Upper lobe of right lung (tissue), 1 donor: Measurements from ENCODE around the gene SP1. TPM values are rescaled to one million over a fixed set of nuclear protein-coding genes. Genes with fewer than 3 reads are reported as not detected.
"Not testable (repeated sequence)": the region's sequence is repeated elsewhere in the genome, so short reads cannot be mapped to it uniquely, and the experiment has no call there.

Experiments
- ATAC-seq: fragments of 200-7000 bp; cut with Tn5 transposase; one replicate; pipeline ENCODE4 v1.9.1; 2020; ENCODE audit warnings: mild to moderate bottlenecking, moderate library complexity
- DNase-seq: peaks from one replicate; pipeline ENCODE4 v3.0.0-alpha.2; 2020
- H3K27ac ChIP-seq: fragments of 200-600 bp; one replicate; pipeline ENCODE4 v1.8.0; 2022
- H3K27me3 ChIP-seq: fragments of 200-600 bp; one replicate; pipeline ENCODE4 v1.8.0; 2022; ENCODE audit warnings: mild to moderate bottlenecking
- H3K36me3 ChIP-seq: fragments of 200-600 bp; one replicate; pipeline ENCODE4 v1.8.0; 2022
- H3K4me1 ChIP-seq: fragments of 200-600 bp; one replicate; pipeline ENCODE4 v1.8.0; 2022
- H3K4me3 ChIP-seq: fragments of 200-600 bp; one replicate; pipeline ENCODE4 v1.8.0; 2022; ENCODE audit warnings: mild to moderate bottlenecking
- H3K9me3 ChIP-seq: fragments of 200-600 bp; one replicate; pipeline ENCODE4 v1.8.0; 2022
- intact Hi-C: fragments of 100-400 bp; cut with DNase I; formaldehyde crosslinking; loops from one replicate; pipeline ENCODE4 v1.11.0; 2022
- total RNA-seq: library from RNA; stranded (reverse); fragmentation: NEBNext Ultra II Directional; extraction: Animal tissue kit (Norgen Biotek cat#: 25700); gene quantifications from one replicate; pipeline ENCODE4 v1.2.1, GENCODE V29; 2021
- TF ChIP-seq, protein P1 (sequence below): fragments of 200-600 bp; IDR thresholded peaks from one replicate; pipeline ENCODE4 v1.8.0; 2022; ENCODE audit warnings: antibody characterized with exemption
- donor health status: DM: no; HTN: yes; CAD: no; lungs with severe emphysema.

The SP1 gene
- total RNA-seq, 1 donor from 2014 or later, result 87.7 TPM

DNA sequence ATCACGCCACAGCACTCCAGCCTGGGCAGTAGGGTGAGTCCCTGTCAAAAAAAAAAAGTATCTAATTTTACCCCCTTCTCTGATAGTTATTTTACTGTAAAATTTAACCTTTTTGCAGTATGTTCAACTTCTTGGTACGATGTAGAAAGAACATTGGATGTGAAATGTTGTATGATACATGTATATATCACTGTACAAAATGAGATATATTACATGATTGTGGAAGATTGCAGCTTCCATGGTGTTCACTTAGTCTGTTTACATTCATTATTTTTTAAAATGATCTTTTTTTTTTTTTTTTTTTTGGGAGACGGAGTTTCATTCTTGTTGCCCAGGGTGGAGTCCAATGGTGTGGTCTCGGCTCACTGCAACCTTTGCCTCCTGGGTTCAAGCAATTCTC, 9.0 kb downstream of the SP1 start:
- no peak for ATAC-seq
- H3K4me1 ChIP-seq, result peaks cover 70% of the 10 kb centered on the region
- no peak overlapping the region for H3K4me3 ChIP-seq
- TF ChIP-seq, protein P1, sequence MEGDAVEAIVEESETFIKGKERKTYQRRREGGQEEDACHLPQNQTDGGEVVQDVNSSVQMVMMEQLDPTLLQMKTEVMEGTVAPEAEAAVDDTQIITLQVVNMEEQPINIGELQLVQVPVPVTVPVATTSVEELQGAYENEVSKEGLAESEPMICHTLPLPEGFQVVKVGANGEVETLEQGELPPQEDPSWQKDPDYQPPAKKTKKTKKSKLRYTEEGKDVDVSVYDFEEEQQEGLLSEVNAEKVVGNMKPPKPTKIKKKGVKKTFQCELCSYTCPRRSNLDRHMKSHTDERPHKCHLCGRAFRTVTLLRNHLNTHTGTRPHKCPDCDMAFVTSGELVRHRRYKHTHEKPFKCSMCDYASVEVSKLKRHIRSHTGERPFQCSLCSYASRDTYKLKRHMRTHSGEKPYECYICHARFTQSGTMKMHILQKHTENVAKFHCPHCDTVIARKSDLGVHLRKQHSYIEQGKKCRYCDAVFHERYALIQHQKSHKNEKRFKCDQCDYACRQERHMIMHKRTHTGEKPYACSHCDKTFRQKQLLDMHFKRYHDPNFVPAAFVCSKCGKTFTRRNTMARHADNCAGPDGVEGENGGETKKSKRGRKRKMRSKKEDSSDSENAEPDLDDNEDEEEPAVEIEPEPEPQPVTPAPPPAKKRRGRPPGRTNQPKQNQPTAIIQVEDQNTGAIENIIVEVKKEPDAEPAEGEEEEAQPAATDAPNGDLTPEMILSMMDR, result no peak
- H3K27ac ChIP-seq, result no peak overlapping the region
- intact Hi-C loops, result no loop called here
- peaks cover 19% of the 10 kb centered on the region for H3K36me3 ChIP-seq
- H3K9me3 ChIP-seq, result no peaks in the 10 kb centered on the region
- no peaks in the 10 kb centered on the region for H3K27me3 ChIP-seq
- no peak for DNase-seq

- no peak for ATAC-seq
Measured at GRCh38 chr12:53389702-53390101, 9.7 kb downstream of the SP1 start.

DNA sequence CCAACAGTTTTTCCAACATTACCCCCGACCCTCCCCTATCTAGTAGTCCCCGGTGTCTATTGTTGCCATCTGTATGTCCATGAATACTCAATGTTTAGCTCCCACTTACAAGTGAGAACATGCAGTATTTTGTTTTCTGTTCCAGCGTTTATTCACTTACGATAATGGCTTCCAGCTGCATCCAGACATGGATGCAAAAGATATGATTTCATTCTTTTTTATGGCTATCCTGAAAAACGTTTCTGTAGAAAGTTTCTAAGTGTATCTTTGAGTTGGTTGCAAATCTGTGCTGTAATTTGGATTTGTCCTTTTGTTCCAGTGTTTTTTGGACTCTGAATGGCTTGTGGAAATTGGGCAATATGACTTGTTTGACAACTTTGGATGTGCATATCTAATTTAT, 11.7 kb downstream of the SP1 start:
- no peak overlapping the region for H3K27ac ChIP-seq
- DNase-seq (no peak), ATAC-seq (no peak)
- TF ChIP-seq, protein P1, result no peak
- peaks cover 42% of the 10 kb centered on the region for H3K4me1 ChIP-seq
- H3K9me3 ChIP-seq, result no peaks in the 10 kb centered on the region
- no peak overlapping the region for H3K4me3 ChIP-seq
- H3K36me3 ChIP-seq, result peaks cover 32% of the 10 kb centered on the region
- intact Hi-C loops, result no loop called here
- no peaks in the 10 kb centered on the region for H3K27me3 ChIP-seq

More at GRCh38 chr12:53389702-53390101, 9.7 kb downstream of the SP1 start:
- no peaks in the 10 kb centered on the region for H3K27me3 ChIP-seq
- H3K4me3 ChIP-seq, result peak overlapping the region; percentile 7
- peaks cover 13% of the 10 kb centered on the region for H3K36me3 ChIP-seq
- intact Hi-C loops, result no loop called here
- no peak overlapping the region for H3K27ac ChIP-seq
- no peaks in the 10 kb centered on the region for H3K9me3 ChIP-seq
- no peak for DNase-seq
- H3K4me1 ChIP-seq, result peaks cover 62% of the 10 kb centered on the region
- TF ChIP-seq, protein P1, result no peak

GRCh38 chr12:53399896-53400295, 19.9 kb downstream of the SP1 start:
- peaks cover 69% of the 10 kb centered on the region for H3K36me3 ChIP-seq
- DNase-seq, result no peak
- H3K4me1 ChIP-seq, result peaks cover 4% of the 10 kb centered on the region
- TF ChIP-seq, protein P1, result no peak
- no peaks in the 10 kb centered on the region for H3K27me3 ChIP-seq
- intact Hi-C loops, result no loop called here
- ATAC-seq, result no peak
- H3K9me3 ChIP-seq, result no peaks in the 10 kb centered on the region
- H3K27ac ChIP-seq, result no peak overlapping the region
- no peak overlapping the region for H3K4me3 ChIP-seq

GRCh38 chr12:53402351-53402750, 22.4 kb downstream of the SP1 start:
- H3K9me3 ChIP-seq, H3K4me1 ChIP-seq, intact Hi-C loops, H3K27ac ChIP-seq, DNase-seq, ATAC-seq, H3K27me3 ChIP-seq, H3K4me3 ChIP-seq: not testable (repeated sequence)
- peaks cover 66% of the 10 kb centered on the region for H3K36me3 ChIP-seq

DNA sequence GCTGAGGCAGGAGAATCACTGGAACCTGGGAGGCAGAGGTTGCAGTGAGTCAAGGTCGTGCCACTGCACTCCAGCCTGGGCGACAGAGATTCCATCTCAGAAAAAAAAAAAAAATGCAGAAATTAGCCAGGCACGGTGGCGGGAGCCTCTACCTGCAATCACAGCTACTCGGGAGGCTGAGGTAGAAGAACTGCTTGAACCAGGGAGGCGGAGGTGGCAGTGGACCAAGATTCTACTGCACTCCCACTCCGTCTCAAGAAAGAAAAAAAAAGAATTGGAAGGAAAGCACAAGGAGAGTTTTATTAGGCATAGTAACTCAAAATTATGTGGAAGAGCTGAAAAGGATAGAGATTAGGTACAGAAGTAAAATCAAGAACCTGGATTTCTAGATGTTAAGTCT, 22.9 kb downstream of the SP1 start:
- Histone ChIP-seq H3K36me3 (peaks cover 72% of the 10 kb centered on the region), H3K9me3 (no peaks in the 10 kb centered on the region), H3K27me3 (no peaks in the 10 kb centered on the region), H3K4me3 (no peak overlapping the region), H3K4me1 (peaks cover 4% of the 10 kb centered on the region), H3K27ac (no peak overlapping the region)
- ATAC-seq (no peak), DNase-seq (no peak)
- TF ChIP-seq, protein P1, result no peak
- intact Hi-C loops, result no loop called here
